Subcutaneous adipose tissue (tissue), 4 donors: ENCODE results near the gene TTC17. TPM values are rescaled to one million over a fixed set of nuclear protein-coding genes. Genes with fewer than 3 reads are reported as not detected.

ENCODE experiments used
- total RNA-seq, 4 donors: library from RNA; depleted of rRNA; stranded (reverse); fragments of >200 nt; gene quantifications; one replicate each; pipeline ENCODE4 v1.1.0, GENCODE V29; 2016
- TF ChIP-seq, protein P1 (sequence below): fragments of 450-650 bp; IDR thresholded peaks from one replicate; pipeline ENCODE4 v1.5.1; 2016; ENCODE audit warnings: low read depth, mild to moderate bottlenecking, control low read depth, antibody characterized with exemption, moderate library complexity

TTC17 gene
- total RNA-seq = 100 to 1,000 TPM; 105 to 144 (median 117) TPM

DNA sequence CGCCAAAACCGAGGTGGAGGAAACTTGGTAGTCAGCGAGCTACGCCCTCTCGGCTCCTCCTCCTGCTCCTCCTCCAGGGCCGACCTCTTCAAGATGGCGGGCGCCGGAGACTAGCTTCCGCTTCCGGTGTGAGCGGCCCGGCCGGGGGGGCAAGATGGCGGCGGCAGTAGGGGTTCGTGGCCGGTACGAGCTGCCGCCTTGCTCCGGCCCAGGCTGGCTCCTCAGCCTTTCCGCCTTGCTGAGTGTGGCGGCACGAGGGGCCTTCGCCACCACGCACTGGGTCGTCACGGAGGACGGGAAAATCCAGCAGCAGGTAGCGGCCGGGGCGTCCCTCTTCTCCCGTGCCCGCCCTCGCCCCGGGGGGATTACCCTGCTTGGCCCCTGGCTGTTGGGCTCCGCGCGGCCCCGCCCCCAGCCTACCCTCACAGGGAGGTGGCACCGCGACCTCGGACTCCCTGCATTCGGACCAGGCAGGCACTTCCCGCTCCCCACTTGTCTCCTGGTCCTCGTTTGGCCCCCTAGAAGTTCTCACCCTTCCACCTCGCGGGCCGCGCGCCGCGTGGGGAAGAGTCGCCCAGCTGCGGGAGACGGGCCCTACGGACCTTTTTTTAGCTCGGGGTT, at the start of gene TTC17:
Gene TTC17 (plus strand): TSS at position 120 of the 621 bp plus-strand sequence. CDS start 35 bp downstream, at position 155.
- TF ChIP-seq, protein P1, sequence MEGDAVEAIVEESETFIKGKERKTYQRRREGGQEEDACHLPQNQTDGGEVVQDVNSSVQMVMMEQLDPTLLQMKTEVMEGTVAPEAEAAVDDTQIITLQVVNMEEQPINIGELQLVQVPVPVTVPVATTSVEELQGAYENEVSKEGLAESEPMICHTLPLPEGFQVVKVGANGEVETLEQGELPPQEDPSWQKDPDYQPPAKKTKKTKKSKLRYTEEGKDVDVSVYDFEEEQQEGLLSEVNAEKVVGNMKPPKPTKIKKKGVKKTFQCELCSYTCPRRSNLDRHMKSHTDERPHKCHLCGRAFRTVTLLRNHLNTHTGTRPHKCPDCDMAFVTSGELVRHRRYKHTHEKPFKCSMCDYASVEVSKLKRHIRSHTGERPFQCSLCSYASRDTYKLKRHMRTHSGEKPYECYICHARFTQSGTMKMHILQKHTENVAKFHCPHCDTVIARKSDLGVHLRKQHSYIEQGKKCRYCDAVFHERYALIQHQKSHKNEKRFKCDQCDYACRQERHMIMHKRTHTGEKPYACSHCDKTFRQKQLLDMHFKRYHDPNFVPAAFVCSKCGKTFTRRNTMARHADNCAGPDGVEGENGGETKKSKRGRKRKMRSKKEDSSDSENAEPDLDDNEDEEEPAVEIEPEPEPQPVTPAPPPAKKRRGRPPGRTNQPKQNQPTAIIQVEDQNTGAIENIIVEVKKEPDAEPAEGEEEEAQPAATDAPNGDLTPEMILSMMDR = no peak

DNA sequence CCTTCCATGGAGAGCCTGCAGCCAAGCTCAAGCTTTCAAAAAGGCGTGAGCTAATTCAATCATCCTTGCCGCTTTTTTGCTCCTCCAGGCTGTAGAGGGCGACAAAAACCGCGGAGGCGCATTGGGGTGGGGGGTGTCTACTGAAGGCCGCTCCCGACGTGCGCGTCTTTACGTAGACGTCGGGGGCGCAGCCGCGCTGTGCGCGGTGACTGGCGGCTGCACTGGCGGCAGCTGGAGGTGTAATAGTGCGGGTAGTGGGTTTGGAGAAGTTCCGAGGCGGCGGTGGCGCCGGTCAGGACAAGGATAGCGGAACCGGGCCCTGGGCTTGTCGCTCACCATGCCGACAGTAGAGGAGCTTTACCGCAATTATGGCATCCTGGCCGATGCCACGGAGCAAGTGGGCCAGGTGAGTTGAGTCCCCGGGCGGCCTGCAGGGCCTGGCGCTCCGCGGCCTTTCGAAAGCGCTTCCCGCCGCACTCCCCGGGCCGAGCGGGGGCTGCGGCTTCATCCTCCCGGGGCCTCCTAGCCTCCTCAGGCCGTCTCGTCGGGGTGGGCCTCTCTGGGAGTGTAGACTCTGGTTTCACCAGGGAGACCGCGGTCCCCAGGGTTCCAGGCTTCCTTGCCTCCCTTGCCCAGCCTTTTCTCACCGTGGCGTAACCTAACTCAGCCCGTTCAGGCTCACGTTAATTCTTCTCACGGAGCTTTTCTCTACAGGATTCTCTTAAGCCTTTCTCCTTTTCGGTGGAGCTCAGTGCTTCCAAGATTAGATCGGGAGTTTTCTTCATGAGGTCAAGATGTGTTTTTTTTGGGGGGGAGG, 46.7 kb upstream of the TTC17 start, which contains the start of gene API5:
Gene API5 (plus strand): TSS at position 206 of the 817 bp plus-strand sequence. CDS start 132 bp downstream, at position 338.
- TF ChIP-seq, protein P1 = no peak

- TF ChIP-seq, protein P1 = no peak
Measured at GRCh38 chr11:43315966-43316365, 42.8 kb upstream of the TTC17 start.

DNA sequence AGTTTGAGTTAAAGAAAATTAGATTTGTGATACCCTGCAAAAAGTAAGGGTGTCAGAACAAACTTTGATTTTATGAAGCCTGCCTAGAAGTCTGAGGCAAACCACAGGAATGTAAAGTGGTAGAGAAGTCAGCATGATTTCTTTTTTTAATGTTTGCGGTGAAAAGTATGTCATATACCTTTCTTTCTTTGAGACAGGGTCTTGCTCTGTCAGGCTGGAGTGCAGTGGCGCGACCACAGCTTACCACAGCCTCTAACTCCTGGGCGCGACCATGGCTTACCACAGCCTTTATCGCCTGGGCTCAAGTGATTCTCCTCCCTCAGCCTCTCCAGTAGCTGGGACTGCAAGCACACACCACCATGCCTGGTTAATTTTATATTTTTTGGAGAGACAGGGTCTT, 42.3 kb upstream of the TTC17 start:
- TF ChIP-seq, protein P1 = no peak

- TF ChIP-seq, protein P1 = no peak
Measured at GRCh38 chr11:43327987-43328386, 30.7 kb upstream of the TTC17 start.

GRCh38 chr11:43328482-43328881, 30.2 kb upstream of the TTC17 start:
- TF ChIP-seq, protein P1 = no peak

- TF ChIP-seq, protein P1 = no peak
Measured at GRCh38 chr11:43341159-43341558, 17.6 kb upstream of the TTC17 start.
